ENCODE results near the gene PPP4R1.
A peak's percentile ranks its signal among the peaks of the same experiment; 100 is the strongest.

The PPP4R1 gene

GRCh38 chr18:9547782-9548181 is 66.6 kb downstream of the PPP4R1 start:
- no peak for DNase-seq (ENCODE audit: low spot score)

DNA sequence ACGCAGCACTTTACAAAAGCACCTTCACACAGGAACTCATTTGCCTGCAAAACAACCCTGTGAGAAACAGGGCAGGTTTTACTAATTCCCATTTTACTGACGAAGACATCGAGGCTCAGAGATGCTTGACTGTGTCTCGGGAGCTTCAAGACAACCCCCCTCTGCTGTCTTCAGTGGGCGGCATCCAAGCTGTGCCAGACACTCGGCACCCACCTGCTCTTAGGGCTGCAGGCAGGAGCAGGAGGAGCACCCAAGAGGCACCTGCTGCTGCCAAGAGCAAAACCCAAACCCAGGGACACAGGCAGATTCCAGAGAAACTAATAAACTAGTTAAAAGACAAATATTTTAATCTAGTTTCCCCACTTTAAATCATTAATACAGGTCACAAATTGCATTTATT is 67.9 kb downstream of the PPP4R1 start:
- no peak for DNase-seq (ENCODE audit: low spot score)

DNA sequence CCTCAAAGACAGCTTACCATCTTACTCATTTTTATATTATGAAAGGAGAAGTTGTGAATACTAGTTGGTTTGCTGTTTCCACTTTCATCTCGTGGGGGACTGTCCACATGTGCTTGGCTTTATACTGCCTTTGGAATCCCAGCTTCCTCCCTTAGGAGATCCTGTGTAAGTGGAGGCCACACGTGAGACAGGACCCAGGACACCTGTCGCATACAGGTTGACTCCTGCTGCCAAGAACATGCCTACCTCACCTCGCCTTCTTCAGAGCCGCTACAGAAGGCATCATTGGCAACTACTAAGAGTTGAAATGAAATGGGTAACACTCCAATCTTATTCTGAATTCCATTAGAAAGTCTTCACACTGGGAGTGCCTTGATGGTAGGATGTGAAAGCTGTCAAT is 69.3 kb downstream of the PPP4R1 start:
- DNase-seq (ENCODE audit: low spot score): no peak

GRCh38 chr18:9542924-9543323 is 71.4 kb downstream of the PPP4R1 start:
- DNase-seq (ENCODE audit: low spot score): no peak

- no peak for DNase-seq (ENCODE audit: low spot score)
Observed at GRCh38 chr18:9539938-9540337, 74.4 kb downstream of the PPP4R1 start.

GRCh38 chr18:9539283-9539682 is 75.1 kb downstream of the PPP4R1 start:
- DNase-seq (ENCODE audit: low spot score): no peak

GRCh38 chr18:9537677-9538076 is 76.7 kb downstream of the PPP4R1 start:
- no peak for DNase-seq (ENCODE audit: low spot score)

- DNase-seq (ENCODE audit: low spot score): no peak
Observed at GRCh38 chr18:9536354-9537152, 77.8 kb downstream of the PPP4R1 start.

- DNase-seq (ENCODE audit: low spot score): peak; percentile 79
Observed at GRCh38 chr18:9535430-9535991, 78.8 kb downstream of the PPP4R1 start.

- DNase-seq (ENCODE audit: low spot score): no peak
Observed at GRCh38 chr18:9534844-9535243, 79.5 kb downstream of the PPP4R1 start.

DNA sequence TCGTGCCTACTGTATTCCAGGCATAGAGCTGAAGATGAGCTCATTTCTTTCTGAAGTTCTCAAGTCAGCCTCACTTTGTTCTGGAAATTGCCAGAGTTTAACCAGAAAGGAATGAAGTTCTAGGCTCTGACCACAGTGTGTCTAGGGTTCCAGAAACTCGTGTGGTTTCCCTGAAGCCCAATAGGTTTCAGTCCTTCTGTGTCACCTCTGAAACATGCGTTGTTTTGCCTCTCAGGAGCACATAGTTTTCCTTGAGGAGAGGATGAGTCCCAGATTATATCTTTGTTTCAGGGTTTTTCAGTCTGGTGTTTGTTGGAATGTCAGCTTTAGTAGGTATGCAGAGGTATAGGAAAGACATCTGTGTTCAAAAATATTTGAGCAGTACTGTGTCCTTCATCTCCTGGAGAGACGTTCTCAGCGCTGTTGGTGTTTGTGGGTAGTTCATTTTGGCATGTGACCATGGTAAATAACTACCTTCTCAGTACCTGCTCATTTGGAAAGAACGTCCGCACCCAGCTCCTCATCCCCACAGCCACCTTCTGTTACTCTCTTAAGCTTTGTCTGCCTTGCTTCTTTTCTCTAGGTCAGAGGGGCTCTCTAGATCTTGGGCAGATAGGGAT is 82.5 kb downstream of the PPP4R1 start:
- no peak for DNase-seq (ENCODE audit: low spot score)

DNA sequence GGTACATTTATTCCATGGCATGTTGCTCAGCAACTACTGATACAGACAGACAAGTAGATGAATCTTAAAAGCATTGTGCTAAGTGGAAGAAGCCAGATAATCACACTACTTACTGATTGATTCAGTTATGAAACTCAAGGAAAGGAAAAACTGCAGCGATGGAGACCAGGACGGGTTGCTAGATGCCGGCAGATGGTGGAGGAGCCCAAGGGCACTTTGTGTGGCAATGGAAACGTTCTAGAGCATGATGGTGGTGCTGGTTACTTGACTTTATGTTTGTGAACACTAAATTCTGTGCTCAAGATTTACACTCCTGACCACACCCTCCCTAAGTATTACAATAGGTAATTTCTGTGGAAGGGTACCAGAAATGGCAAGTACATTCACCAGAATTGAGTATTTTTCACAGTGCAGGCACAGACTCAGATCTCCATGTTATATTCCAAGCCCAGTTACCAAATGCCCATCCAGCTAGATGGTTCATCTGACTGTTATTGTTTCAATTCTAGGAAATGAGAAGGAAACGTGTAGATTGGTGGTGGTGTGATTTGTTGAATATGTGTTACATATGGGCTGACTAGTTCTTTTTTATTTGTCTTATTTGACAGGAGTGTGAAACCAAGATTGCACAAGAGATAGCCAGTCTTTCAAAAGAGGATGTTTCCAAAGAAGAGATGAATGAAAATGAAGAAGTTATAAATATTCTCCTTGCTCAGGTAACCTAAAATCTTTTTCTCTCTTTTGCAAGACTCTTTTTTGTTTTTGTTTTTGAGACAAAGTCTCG is 83.9 kb downstream of the PPP4R1 start:
- DNase-seq (ENCODE audit: low spot score): no peak

GRCh38 chr18:9526458-9526857 is 87.9 kb downstream of the PPP4R1 start:
- DNase-seq (ENCODE audit: low spot score): no peak

DNA sequence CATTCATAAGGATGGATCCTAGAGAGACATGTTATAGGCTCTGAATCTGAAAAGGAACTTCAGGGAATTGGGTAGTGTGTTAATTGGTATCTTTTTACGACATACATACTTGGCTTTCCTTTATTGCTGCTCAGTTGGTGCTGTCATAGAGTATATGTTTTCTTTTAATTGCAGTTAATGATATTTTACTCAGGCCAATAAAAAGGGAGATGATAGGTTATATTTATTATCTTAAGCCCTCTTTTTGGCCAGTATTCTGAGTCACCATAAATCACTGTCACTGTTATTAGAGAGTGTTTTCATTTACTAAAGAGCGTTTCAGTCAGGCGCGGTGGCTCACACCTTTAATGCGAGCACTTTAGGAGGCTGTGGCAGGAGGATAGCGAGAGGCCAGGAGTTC is 91.4 kb downstream of the PPP4R1 start:
- no peak for DNase-seq (ENCODE audit: low spot score)

GRCh38 chr18:9521770-9522169 is 92.6 kb downstream of the PPP4R1 start:
- no peak for DNase-seq (ENCODE audit: low spot score)

DNA sequence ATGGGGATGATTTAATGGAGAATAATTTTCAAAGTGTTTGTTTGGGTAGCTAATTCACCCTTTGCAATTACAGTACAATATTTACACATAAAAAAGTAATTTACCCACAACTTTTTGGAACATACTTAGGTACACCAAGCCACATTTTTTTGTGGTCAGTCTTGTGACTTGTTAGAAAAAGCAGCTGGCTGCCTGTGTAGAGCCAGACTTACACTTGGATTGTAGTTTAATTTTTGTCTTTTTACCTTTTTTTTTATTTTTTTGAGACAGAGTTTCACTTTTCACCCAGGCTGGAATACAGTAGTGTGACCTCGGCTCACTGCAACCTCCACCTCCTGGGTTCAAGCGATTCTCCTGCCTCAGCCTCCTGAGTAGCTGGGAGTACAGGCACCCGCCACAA is 93.7 kb downstream of the PPP4R1 start:
- no peak for DNase-seq (ENCODE audit: low spot score)

DNA sequence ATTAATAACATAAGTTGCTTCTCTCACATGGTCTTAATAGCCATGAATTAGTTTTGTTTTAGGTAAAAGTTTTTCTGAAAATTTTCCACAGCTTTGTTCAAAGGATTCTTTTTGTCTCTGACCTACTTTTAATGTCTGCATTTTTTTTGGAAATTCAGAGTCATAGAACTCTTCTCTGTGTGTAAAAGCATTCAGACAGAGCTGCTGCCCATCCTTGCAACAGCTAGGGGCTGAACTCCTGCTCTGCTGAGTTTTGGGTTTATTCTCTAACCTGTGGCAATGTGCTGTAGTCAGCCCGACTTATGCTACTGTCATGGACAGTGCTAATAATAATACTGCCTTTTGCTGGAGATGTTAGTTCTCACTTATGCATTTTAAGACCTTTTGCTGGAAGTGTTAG is 95.0 kb downstream of the PPP4R1 start:
- no peak for DNase-seq (ENCODE audit: low spot score)

DNA sequence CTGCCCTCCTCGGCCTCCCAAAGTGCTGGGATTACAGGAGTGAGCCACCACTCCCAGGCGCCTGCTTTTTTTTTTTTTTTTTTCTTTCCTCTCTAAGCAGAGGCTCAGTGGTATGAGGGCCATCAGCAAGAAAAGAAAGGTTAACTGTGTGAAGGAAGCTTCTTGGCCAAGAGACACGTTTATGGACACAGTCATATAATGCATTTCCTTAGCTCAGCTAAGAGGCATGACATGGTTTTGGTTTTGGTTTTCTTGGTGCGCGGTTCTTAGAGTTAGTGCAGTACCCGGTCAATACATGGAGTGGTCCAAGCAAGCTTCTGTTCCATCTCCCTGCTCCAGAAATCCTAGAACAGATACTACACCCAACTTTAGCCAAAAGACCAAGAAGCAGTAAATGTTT is 96.5 kb downstream of the PPP4R1 start:
- DNase-seq (ENCODE audit: low spot score): no peak

DNA sequence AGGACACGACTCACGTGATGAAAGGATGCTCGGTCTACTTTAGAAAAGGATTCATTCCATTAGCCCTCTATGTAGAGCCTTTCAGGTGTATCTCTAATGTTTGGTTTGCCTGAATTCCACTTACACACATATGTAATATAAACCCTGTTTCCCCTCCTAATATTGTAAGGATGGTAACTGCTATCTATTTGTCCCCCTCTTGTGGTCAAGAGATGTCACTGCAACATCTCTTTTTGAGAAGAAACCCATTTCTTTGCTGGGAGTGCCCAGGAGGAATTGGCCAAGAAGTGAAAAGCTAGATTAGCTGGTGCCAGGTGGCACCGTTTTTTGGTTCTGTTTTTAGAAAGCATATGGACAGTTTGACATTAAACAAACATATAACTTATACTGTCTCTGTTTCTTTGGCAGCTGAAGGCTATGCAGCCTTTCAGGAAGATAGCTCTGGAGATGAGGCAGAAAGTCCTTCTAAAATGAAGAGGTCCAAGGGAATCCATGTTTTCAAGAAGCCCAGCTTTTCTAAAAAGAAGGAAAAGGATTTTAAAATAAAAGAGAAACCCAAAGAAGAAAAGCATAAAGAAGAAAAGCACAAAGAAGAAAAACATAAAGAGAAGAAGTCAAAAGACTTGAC is 97.8 kb downstream of the PPP4R1 start:
- peak; percentile 23 for DNase-seq (ENCODE audit: low spot score)

DNA sequence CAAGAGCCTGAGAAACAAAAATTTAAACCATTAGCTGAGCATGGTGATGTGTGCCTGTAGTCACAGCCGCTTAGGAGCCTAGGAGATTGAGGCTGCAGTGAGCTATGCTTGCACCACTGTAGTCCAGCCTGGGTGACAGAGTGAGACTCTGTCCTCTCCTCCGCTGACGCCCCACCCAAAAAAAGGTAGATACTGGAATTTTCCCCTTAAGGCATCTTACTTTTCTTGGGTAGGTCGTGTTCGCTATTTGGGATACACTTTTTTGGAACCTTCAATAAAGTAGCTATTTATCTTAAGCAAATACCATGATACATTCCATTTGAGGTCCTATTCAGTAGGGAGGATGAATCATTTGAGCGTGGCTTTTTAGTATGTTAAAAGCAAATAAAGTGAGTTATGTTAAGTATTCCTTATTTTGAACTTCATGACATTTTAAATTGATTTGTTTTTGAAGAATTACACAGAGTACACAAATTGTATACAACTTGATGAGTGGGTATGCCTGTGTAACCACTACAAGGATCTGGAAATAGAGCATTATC is 100.3 kb downstream of the PPP4R1 start:
- DNase-seq (ENCODE audit: low spot score): no peak

DNA sequence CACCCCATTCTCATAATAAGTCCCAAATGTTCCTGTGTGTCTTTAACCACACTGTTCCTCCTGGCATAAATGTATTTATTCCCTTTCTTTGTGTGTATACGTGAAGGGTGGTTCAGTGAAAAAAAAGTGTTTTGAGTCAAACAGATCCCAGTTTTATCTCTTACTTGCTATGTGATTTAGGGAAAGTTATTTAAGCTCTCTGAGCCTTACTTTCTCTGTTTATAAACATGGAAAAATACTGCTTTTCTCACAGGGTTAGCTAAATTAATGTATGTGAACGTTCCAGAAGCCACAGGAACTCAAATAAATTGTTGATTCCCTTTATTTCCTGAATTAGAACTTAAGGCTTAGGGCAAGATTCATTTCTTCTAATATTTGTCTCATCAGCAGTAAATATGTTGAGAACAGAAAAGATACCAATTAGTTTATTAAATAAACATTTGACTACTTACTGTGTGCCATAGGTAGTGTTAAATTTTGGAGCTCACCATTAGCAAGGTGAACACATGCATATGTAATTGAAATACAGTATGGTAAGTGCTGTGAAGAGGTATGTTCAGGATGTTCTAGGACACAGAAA is 105.8 kb downstream of the PPP4R1 start:
- DNase-seq (ENCODE audit: low spot score): no peak
